Activated naive CD4-positive, alpha-beta T cell (primary cell): ENCODE results near the gene STK32A.

ENCODE experiments used
- DNase-seq, 4 experiments: peaks; one replicate each; lab custom pipeline; 2025; lab: John Stamatoyannopoulos, UW

STK32A gene

DNA sequence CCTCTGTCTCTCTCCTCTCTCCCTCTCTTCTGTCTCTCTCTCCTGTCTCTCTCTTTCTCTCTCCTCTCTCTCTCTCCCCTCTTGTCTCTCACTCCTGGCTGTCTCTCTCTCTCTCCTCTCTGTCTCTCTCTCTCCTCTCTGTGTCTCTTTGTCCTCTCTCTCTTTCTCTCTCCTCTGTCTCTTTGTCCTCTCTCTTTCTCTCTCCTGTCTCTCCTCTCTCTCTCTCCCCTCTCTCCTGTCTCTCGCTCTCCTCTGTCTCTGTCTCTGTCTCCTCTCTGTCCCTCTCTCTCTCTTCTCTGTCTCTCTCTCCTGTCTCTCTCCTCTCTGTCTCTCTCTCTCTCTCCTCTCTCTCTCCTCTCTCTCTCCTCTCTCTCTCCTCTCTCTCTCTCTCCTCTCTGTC, 25.0 kb downstream of the STK32A start:
- DNase-seq = no peak

DNA sequence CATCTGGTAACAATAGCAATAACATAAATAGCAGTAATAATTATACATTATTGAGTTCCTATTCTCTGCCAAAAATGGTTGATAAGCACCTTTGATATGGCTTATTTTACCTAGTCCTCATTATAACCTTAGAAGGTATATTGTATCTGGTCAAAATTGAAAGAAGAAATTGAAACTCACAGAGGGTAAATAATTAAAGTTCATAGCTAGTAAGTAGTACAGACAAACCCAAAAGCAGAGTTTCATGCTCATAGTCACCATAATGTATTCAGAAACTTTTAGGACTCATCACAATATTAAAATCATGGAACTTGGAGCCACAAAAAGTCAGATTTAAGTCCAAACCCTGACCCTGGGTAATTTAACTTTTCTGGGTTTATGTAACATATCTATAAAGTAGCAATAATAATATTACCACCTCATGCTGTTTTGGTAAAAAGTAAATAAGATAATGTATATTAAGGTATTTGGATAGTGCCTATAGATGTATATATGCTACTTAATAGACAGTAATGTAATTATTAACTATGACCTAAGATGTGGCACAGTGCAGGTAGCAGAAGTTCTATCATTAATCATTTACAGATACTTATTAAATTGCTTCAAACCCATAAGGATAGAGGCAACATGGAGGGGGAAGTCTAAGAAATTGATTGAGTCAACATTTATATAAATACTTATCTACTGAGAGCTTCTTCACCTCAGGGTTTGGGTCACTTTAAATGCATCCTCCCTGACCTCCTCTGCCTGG, 32.4 kb downstream of the STK32A start:
- DNase-seq = no peak

DNA sequence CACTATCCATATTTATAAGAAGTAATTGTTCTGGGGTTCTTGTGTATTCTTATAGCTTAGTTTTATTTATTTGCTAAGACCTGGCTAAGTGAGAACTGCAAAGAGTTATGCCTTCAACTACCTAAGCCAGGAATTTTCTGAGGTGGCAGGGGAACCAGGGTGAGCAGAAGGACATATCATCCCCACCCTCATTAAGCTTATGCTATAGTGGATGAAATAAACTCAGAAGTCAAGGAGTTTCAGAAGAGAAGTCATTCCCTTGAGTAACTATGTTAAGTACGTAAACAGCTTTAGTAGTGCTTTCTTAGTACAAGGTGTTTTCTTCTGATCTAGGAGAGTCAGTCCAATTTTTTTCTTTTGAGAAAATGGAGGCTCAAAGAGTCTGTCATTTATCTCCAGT, 41.7 kb downstream of the STK32A start:
- no peak for DNase-seq

DNA sequence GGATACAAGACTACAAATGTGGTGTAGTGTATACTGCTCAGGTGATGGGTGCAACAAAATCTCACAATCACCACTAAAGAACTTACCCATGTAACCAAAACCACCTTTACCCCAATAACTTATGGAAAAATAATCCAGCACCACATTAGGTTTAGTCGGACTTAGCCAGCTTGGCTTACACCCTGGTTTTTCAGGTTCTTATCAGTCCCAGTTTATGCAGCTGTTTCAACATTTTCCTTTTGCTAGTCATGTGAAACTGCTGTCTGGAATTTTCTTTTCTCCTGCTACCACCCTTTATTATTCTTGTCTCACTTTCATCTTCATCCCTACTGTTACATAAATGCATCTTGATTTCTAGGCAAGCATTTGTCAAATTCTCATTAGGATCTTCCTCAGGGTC, 51.5 kb downstream of the STK32A start:
- no peak for DNase-seq

DNA sequence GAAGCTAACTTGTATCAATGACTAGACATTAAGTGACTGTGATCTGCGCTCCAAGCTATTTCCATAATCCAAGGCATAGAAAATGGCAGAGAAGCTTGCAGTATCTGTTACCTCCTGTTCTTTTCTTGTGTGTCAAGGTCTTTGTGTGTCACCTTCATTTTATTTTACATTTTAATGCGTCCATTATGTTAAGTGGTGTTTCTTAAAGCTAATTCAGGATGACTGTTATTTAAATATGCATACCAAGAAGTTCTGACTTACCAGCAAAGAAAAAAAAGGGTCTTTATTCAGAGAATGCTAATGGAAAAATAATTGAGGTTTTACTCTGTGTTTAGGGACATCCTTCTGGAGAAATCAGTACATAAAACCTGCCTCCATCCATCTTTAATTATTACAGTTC, 52.3 kb downstream of the STK32A start:
- DNase-seq = no peak

DNA sequence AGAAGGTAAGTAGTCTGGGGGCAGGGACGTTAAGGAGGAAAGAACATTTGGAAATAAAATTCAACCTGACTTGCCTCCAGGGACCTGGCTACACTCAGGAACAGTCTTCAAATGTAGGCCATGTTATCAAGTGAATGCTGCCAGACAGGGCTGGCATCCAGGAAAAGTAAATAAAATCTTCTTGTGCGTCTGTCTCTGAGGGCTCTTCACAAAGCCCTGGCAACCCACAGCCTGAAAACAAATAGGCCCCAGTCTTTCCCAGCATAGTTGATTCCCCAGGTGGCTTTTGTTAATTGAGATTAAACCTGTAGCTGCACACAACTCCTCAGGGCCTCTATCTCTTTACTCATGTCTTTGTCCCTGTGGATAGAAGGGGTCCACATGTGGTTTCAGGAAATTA, 55.4 kb downstream of the STK32A start:
- DNase-seq = no peak

DNA sequence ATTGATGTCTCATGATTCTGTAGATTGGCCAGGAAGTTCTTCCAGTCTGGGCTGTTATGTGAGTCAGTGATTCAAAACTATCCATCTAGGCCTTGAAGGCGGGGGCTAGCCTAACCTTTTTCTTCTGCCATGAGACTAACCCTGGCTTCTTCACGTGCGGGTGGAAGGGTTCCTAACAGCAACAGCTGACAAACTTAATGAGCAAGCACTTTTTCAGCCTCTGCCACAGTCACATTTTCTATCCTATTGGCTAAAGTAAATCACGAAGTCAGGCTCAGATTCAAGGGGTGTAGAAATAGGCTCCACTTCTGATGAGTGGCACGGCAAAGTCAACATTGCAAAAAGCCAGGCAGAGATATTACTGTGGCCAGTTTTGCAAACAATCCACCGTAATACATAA, 68.4 kb downstream of the STK32A start:
- DNase-seq = no peak

DNA sequence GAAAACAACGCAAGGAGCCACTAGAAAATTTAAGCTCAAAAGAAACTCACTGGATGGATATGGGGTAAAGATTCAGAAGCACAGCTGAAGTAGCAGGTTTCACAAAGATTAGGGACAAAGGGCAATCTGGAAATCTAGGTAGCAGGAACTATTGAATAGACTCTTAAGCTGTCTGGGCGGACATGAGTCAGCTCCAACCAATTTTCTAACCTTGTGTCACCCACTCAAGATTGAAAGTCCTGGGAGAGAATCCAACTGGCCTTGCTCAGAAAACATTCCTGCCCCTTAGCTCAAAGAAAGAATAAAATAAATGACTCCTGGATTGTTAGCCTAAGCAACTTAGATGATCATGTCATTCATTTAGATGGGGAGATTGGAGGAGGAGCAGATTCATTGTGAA, 69.2 kb downstream of the STK32A start:
- DNase-seq = no peak

DNA sequence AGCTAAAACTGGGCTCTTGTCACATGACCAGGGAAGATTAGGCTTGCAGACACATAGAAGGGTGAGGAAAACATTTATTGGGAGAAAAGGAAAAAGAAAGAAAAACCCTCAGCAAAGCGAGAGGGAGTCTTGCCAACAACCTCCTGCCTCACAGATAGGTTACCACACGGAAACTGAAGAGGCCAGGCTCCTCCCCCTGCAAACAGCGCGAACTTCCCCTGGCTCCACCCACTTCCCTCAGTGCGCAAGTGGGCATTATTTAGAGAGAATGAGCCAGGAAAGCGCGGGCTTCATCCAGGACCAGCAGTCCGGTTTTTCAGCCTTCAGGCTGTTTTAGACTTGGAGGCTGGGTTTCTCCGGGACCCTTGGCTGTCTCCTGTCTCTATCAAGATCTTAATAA, 70.3 kb downstream of the STK32A start:
- no peak for DNase-seq

DNA sequence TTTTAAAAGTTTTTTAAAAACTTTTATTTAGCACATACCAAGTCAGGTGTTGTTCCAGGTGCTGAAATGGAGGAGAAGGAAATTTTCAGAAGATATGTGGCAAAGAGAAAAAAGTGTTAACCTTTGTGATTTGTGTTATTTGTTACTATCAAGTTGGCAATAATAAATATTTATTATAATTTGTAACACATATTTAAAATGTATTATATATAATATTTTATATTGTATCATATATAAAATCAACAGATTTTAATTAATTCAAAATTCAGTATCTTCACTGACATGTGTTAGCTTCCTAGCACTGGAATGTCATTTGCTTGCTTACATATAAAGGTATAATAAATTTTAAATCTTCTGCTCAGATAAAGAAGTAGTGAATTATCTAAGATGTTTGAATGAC, 71.5 kb downstream of the STK32A start:
- no peak for DNase-seq

DNA sequence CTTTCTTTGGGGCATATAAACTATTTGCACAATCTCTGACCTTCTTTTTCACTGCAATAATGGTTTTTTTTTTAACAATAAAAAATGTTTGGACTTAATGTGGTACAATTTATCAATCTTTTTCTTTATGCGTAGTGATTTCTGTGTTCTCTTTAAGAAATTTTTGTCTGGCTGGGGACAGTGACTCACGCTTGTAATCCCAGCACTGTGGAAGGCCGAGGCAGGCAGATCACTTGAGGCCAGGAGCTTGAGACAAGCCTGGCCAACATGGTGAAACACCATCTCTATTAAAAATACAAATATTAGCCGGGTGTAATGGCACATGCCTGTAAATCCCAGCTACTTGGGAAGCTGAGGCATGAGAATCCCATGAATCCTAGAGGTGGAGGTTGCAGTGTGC, 72.3 kb downstream of the STK32A start:
- no peak for DNase-seq

DNA sequence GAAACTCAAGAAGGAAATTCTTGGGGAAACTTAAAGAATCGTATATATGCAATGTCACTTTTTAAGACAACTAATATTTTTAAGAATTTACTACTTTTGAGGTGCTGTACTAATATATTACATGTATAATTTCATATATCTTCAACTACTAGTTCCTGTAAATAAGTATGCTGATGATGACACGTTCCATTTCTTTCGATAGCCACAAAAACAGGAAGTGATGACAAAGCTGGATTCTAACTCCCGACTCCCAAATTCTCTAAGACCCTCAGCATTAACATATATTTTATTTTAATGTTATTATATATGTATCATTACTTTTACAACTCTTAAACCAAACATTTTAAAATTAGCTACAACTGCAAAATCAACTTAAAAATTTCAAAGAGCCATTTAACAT, 74.8 kb downstream of the STK32A start:
- DNase-seq = no peak

DNA sequence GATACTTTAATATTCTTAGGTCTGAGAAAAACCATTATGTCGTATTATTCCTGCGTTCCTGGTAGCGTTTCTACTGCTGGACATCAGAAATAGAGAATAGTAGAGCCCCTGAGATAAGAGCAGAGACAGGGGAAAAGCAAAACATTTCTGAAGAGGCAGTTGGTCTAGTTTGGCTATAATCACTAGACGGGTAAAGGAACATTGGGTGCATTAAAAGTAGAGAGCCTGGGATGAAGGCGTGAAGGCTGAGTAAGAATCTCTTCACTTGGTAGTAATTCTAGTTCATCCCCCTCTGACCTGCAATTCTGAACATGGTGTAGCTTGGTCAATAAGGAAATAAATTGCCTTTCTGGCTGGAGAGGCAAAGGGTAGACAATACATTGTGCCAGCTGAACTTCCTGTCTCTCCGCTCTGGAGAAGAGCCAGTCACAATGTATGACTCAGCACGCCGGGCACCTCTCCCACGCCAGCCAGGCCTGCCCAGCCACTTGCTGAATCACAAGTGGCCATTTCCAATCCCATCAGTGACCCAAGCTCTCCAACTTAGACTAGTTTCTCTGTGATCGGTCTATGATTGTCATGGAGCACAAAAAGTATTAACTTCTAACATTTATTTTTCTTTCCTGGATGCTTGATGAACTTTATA, 75.4 kb downstream of the STK32A start:
- no peak for DNase-seq

DNA sequence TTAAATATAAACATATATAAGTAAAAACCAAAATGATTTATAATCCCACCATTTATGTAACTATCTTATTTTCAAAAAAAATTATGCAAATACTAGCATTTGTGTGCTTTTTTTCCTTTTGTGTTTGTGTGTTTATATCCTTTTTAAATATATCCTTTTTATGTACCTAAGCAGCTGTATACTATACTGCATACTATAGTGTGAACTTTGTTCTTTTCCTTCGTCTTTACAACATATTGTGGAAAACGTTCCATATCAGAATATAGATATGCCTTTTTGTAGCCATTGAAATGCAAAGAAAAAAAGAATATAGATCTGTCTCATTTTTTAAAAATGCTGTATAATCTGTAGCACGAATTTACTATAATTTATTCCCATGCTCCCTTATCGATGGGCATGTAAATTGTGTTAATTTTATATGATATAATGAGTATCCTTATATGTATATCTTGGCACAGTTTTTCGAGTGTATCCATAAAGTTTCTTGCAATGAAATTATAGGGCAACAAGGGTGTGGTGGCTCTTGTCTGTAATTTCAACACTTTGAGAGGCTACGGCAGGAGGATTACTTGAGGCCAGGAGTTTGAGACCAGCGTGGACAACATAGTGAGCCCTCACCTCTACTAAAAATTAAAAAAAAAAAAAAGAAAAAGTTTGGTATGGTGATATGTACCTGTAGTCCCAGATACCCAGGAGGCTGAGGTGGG, 83.3 kb downstream of the STK32A start:
- no peak for DNase-seq

DNA sequence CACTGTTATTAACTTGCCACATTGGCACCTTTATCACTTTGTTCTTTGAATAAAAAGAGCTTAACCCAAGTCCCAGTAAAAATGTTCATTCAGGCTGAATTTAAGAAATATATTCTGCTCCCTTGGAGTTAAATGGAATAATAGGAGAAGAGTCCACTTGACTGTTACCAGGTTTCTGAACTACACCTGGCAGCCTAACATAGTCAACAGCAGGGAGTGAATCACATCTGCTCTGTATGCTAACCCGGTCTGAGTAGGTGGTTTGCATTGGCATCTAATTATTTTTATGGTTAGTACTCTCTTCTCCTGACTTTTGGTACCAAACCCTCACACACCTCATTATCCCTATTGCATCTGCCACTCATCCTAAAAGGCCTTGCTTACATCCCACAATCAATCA, 86.7 kb downstream of the STK32A start:
- DNase-seq = no peak

DNA sequence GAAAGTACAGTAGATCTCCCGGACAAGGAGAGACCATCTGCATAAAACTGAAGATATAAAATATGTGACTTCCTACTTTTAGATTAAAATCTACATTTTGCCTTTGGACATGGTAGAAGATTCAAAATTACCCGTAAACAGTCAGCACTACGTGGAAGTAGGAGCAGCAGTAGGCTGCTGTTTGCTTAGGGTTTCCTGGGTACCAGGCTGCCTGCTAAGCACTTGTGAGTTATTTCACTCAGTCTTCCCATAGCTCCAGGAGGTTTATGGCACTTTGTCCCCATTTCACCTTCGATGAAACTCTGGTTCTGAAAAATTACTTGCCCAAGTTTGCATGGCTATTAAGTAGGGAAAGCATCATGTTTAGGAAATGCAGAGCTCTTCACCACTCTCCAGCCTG, 92.6 kb downstream of the STK32A start:
- DNase-seq = no peak

DNA sequence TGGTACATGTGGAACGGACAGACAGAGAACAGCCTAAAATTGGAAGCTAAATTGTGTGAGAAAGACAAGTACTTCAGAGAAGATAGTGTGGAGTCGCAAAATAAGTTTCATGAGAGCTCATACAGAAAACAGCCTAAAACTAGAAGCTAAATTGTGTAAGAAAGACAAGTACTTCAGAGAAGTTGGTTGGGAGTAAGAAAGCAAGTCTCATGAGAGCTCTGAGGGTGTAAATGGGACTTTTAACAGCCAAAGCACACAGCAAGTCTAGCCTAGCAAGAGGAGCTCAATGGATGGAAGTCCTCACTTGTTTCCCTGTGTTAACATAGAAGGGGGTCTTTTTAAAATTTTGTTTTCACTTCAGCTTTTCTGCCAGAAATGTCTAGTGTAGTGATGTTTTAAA, 93.1 kb downstream of the STK32A start:
- DNase-seq = no peak

DNA sequence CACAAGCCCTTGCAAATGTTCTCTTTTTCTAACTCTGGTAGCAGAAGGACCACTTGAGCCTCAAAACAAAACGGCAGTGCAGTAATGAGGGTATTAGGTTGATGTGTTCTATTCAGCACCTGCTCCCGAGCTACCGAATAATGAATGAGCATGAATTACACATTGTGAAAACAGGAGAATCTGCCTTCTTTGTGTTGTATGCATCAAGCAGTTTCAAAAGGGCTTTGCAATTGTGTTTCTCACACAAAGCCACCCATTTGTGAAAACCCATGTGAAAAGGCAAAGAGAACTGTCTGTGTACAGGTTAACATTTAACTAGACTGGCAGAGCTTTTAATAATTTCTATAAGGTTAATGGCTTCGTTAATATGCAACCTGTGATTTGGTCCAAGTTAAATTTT, 97.8 kb downstream of the STK32A start:
- no peak for DNase-seq

DNA sequence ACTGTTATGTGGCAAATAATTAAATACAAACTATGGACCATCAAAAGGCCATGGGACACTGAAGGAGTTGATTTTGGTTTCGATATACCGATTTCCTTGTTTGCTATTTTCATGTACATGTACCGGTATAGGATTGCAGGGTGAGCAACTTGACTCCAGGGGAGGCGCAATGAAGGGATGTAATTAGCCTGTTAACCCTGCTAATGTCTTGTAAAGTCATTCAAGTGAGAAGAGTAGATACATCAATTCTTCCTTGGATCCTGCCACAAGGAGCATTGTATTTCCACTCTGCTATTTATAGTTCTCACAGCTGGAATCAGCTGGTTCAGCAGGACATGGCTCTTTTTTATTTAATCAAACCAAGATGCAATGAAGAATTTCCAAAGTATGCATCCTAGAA, 102.0 kb downstream of the STK32A start:
- no peak for DNase-seq

DNA sequence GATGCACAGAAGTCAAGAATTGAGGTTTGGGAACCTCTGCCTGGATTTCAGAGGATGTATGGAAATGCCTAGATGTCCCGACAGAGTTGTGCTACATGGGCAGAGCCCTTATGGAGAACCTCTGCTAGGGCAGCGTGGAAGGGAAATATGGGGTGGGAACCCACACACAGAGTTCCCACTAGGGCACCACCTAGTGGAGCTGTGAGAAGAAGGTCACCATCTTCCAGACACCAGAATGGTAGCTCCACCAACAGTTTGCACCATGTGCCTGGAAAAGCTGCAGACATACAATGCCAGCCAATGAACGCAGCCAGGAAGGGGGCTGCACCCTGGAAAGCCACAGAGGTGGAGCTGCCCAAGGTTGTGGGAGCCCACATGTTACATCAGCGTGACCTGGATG, 104.5 kb downstream of the STK32A start:
- no peak for DNase-seq

DNA sequence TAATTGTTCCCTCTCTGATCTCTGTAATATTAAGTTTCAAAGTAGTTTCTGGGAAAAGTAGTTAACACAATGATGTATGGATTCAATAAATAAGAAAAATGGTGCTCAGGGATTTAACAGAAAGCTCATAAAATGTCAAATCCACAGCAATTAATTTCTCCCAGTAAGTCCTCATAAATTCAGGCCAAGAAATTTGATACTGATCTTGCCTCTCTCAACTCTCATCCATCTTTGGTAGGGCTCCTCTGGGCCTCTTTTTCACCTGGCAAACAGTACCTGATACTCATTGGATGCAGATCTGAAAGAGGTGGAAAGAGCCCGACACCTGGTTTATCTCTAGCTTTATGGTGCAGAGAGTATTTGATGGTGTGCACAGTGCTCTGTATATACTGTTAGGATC, 106.1 kb downstream of the STK32A start:
- no peak for DNase-seq

DNA sequence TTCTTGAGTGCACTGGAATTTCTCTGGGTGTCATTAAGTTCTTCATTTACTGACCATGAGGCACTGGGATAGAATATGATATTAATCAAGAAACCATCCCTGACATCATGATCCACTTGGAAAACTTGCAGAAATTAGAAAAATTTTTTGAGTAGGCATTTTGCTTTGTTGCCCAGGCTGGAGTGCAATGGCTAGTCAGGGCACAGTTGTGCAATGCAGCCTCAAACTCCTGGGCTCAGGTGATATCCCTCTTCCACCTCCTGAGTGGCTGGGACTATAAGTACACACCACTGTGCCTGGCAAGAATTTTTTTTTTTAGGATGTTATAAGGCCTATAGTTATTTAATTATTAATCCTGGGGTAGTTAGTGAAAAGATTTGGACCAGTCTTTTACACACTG, 106.5 kb downstream of the STK32A start:
- DNase-seq = no peak

DNA sequence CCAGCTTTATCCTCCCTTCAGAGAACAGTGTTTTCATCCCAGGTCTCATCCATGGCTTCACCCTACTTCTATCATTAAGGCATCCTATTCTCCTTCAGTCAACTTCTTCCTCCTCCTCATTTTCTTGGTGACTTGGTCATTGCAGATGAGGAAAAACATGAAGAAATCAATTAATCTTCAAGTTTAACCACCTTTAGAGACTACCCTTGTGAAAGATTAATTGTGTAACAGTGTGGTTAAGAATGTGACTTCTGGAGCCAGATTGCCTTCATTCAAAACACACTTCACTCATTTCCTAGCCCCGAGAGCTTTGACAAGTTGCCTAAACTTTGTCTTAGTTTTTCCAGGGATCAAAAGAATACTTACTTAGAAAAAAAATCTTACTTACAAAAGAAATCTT, 110.0 kb downstream of the STK32A start:
- DNase-seq = no peak
